ENCODE measurements around the gene NIP7. TPM values are rescaled to one million over a fixed set of nuclear protein-coding genes. Genes with fewer than 3 reads are reported as not detected.

NIP7 gene
- total and polyA plus RNA-seq, 2 donors (not counting 3 experiments of a cell fraction or from before 2014, with no cell fraction given), result 8.8 to 46.8 TPM

GRCh38 chr16:69319381-69319780 lies 20.2 kb upstream of the NIP7 start:
- intact Hi-C loops (cut with micrococcal nuclease) (no loop called here), dilution Hi-C loops (cut with MboI; ENCODE audit: extremely low pct_ligation_motif_present, low sequenced_read_pairs) (no loop called here)
- Histone ChIP-seq H3K36me3 (ENCODE audit: control insufficient read depth in 2 of 2, extremely low read depth in 1 of 2, insufficient read depth in 2 of 2, low read length in 2 of 2) (peaks cover 30 to 69% of the 10 kb centered on the region in 2 experiments), H3K27ac (ENCODE audit: insufficient read depth, low read depth, low read length) (no peak overlapping the region), H2AFZ (ENCODE audit: low read depth, low read length) (no peak overlapping the region), H3K27me3 (ENCODE audit: control insufficient read depth in 2 of 2, insufficient read depth in 2 of 2, low read length in 2 of 2) (no peaks in the 10 kb centered on the region), H3K79me2 (ENCODE audit: control insufficient read depth, insufficient read depth, low read length) (peaks cover 22% of the 10 kb centered on the region), H3K4me2 (ENCODE audit: insufficient read depth, low read length) (no peak overlapping the region), H3K4me3 (replicated peaks in 1 of 3; ENCODE audit: insufficient read depth in 1 of 3, low read depth in 1 of 3, low read length in 3 of 3) (no peak overlapping the region), H3K9ac (replicated peaks; ENCODE audit: extremely low read depth, insufficient read depth, low read length) (no peak overlapping the region), H3K9me1 (replicated peaks; ENCODE audit: control insufficient read depth, extremely low read depth, insufficient read depth, low read length) (no peaks in the 10 kb centered on the region), H3K9me3 (replicated peaks; ENCODE audit: control insufficient read depth, insufficient read depth, low read length) (no peaks in the 10 kb centered on the region), H3K4me1 (ENCODE audit: control insufficient read depth, extremely low read depth, insufficient read depth, low read length) (no peaks in the 10 kb centered on the region), H4K20me1 (replicated peaks; ENCODE audit: control insufficient read depth, extremely low read depth, insufficient read depth, low read length) (no peaks in the 10 kb centered on the region)
- ChIA-PET POLR2A (no interaction called here), CTCF (no interaction called here)
- BruUV-seq (replicated peaks), result no TSS peak
- FAIRE-seq (no peak), DNase-seq (ENCODE audit: low read depth, low spot score) (no peak)
- TF ChIP-seq POLR2AphosphoS5 (IDR thresholded peaks at IDR 0.05; ENCODE audit: insufficient read depth, low read depth, low read length) (no peak), POLR2A (IDR thresholded peaks at IDR 0.05; ENCODE audit: low read depth, low read length) (no peak), MYC (IDR thresholded peaks at IDR 0.05; ENCODE audit: low read depth, low read length) (no peak), FOS (IDR thresholded peaks at IDR 0.05; ENCODE audit: borderline replicate concordance, insufficient read depth, low read length) (no peak), CTCF (IDR thresholded peaks at IDR 0.05; ENCODE audit: extremely low read depth in 1 of 2, insufficient read depth in 1 of 2, low read depth in 1 of 2, low read length in 2 of 2) (no peak), EZH2 (IDR thresholded peaks at IDR 0.05; ENCODE audit: borderline replicate concordance, low read depth, low read length, severe bottlenecking) (no peak), JUN (IDR thresholded peaks at IDR 0.05; ENCODE audit: borderline replicate concordance, insufficient read depth, insufficient read length, low read depth) (no peak), GATA2 (IDR thresholded peaks at IDR 0.05; ENCODE audit: insufficient read depth, insufficient read length, low read depth, low read length) (no peak), MAX (IDR thresholded peaks at IDR 0.05; ENCODE audit: insufficient read depth, insufficient read length) (no peak)
